ENCODE data around the gene ALCAM.

ALCAM gene

DNA sequence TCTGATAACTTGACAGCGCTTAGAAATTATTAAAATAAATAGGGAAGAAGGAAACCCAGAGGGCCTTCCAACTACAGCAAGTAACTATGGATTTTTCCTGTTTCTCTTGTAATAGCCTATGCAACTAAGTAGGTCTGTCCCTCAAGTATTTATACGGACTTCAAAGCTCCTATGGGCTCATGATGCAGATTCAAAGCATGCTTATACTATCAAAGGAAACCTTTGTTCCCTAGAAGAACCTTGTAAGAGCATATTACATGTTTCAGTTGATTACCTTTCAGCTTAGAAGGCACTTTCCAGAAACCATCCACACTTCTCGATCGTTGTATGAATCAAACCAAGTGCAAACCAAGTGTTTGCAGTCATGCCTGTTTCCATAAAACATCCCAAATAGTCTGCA is 158.8 kb downstream of the ALCAM start:
- Mint-ChIP-seq H3K27ac (no peak overlapping the region), H3K4me1 (peaks cover 43% of the 10 kb centered on the region), H3K36me3 (ENCODE audit: low read depth) (peaks cover 15% of the 10 kb centered on the region), H3K27me3 (ENCODE audit: low read depth, poor library complexity) (no peaks in the 10 kb centered on the region), H3K9me3 (no peaks in the 10 kb centered on the region), H3K4me3 (no peak overlapping the region)
- TF ChIP-seq, protein P1, sequence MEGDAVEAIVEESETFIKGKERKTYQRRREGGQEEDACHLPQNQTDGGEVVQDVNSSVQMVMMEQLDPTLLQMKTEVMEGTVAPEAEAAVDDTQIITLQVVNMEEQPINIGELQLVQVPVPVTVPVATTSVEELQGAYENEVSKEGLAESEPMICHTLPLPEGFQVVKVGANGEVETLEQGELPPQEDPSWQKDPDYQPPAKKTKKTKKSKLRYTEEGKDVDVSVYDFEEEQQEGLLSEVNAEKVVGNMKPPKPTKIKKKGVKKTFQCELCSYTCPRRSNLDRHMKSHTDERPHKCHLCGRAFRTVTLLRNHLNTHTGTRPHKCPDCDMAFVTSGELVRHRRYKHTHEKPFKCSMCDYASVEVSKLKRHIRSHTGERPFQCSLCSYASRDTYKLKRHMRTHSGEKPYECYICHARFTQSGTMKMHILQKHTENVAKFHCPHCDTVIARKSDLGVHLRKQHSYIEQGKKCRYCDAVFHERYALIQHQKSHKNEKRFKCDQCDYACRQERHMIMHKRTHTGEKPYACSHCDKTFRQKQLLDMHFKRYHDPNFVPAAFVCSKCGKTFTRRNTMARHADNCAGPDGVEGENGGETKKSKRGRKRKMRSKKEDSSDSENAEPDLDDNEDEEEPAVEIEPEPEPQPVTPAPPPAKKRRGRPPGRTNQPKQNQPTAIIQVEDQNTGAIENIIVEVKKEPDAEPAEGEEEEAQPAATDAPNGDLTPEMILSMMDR (IDR thresholded peaks at IDR 0.05) = no peak
- DNase-seq = no peak

DNA sequence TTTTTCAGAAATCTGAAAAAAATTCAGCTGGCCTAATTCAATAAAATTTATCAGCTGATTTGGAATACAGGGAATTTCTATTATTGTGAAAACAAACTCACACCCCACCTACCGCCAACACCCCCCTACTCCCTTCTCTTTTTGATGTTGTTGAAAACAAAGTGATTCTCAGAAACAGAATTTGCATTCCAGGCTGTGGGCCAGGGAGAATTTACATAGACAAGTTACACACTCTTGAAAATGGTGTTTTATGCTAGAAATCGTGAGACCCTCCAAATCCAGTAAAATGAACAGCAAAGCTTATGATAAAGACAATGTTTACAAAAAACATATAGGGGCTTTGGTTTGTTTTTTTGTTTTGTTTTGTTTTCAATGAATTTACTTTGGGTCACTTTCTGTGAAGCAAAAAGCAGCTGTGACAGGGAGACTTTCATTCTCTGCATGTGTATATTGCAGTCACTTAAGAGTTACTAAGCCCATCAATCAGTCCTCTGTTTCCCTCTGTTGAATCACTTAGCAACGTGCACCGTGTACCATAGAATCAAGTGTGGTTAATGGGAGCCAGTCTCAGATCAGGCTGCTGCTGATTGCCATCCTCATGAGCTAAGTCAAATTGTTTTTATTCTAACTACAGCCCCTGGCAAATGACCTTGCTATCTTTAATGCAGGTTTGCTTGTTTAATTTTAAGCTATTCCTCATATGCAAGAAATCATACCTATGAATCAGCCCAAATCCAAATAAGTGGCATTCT is 159.8 kb downstream of the ALCAM start:
- Mint-ChIP-seq H3K9me3 (no peaks in the 10 kb centered on the region), H3K27me3 (ENCODE audit: low read depth, poor library complexity) (no peaks in the 10 kb centered on the region), H3K27ac (peak overlapping the region; percentile 94), H3K36me3 (ENCODE audit: low read depth) (peaks cover 10% of the 10 kb centered on the region), H3K4me3 (no peak overlapping the region), H3K4me1 (peaks cover 43% of the 10 kb centered on the region)
- DNase-seq = no peak
- TF ChIP-seq, protein P1 (IDR thresholded peaks at IDR 0.05) = no peak

DNA sequence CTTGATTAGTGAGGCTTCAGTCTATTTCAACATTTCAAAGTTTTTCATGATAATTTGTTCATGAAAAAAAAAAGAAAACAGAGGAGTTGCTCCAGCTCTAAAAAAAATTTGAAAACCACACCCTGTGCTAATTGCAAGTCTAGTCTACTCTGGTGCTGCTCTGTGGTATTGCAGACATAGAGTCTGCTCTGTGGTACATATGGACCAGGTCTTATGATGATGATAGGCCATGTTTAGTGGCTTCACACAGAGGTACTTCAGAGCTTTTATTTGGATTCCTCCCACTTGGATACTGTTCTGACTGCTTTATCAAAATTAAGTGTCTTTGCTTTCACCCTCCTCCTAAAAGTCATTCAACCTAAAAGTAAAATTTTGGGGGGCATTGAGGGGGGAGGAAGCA is 160.8 kb downstream of the ALCAM start:
- no peak for DNase-seq
- no peaks in the 10 kb centered on the region for H3K9me3 Mint-ChIP-seq
- TF ChIP-seq, protein P1 (IDR thresholded peaks at IDR 0.05) = no peak
- H3K36me3 Mint-ChIP-seq (ENCODE audit: low read depth) = peaks cover 12% of the 10 kb centered on the region
- H3K4me1 Mint-ChIP-seq = peaks cover 43% of the 10 kb centered on the region
- H3K4me3 Mint-ChIP-seq = no peak overlapping the region
- H3K27ac Mint-ChIP-seq = no peak overlapping the region
- no peaks in the 10 kb centered on the region for H3K27me3 Mint-ChIP-seq (ENCODE audit: low read depth, poor library complexity)

DNA sequence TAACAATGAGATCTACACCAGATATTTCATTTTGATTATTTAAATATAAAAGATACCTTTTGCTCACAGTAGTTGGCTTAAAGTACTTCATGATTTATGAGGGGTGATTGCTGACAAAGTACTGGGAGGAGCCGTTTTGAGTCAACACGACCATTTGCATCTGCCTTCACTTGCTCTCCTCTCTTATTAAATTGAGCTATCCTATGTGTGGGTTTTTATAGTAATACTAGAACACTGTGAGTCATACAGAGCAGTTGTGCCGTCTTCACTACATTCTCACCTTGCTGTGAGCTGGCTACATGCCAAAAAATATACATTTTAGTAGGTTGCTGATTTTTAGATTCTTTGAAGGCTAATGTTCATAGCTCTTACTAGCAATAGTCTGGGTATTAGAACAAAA is 161.2 kb downstream of the ALCAM start:
- Mint-ChIP-seq H3K4me3 (no peak overlapping the region), H3K27me3 (ENCODE audit: low read depth, poor library complexity) (no peaks in the 10 kb centered on the region), H3K27ac (peak overlapping the region; percentile 86), H3K4me1 (peaks cover 43% of the 10 kb centered on the region), H3K36me3 (ENCODE audit: low read depth) (peaks cover 16% of the 10 kb centered on the region), H3K9me3 (no peaks in the 10 kb centered on the region)
- no peak for DNase-seq
- TF ChIP-seq, protein P1 (IDR thresholded peaks at IDR 0.05) = no peak

DNA sequence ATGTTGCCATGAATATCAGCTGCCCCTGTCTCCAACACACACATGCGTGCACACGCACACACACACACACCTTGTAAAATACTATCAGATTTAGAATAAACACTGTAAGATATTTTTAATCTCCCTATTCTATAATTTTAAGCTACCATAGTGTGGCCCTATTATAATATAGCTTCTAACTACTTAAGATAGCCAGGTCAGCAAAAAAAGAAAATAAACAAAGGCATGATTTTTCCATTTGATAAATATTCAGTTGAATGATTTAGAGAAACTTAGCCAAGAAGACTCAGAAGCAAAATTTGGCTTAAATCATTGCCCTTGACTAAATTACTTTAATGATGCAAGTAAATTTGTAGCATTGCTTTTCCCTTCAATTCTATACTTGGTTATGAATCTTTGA is 162.2 kb downstream of the ALCAM start:
- Mint-ChIP-seq H3K4me1 (peaks cover 43% of the 10 kb centered on the region), H3K4me3 (no peak overlapping the region), H3K36me3 (ENCODE audit: low read depth) (peaks cover 16% of the 10 kb centered on the region), H3K27me3 (ENCODE audit: low read depth, poor library complexity) (no peaks in the 10 kb centered on the region), H3K27ac (peak overlapping the region; percentile 13), H3K9me3 (no peaks in the 10 kb centered on the region)
- no peak for DNase-seq
- TF ChIP-seq, protein P1 (IDR thresholded peaks at IDR 0.05) = no peak

DNA sequence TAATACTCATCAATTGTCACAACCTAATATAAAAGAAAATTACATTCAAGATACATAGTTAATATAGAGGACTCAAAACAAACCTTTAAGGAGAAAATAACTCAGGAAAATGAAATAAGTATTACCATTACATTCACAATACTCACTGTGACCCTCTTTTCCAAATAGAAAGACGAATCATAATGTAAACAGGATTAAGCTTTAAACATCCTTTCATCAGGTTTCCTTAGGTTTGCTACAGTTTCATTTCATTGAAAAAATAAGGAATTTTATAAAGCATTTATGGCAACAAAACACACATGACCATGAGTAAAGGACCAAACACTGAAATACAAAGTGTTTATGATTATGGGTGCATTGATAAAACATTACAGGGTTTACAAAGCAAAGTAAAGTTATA is 162.7 kb downstream of the ALCAM start:
- Mint-ChIP-seq H3K4me3 (no peak overlapping the region), H3K27me3 (ENCODE audit: low read depth, poor library complexity) (no peaks in the 10 kb centered on the region), H3K27ac (no peak overlapping the region), H3K9me3 (no peaks in the 10 kb centered on the region), H3K36me3 (ENCODE audit: low read depth) (peaks cover 16% of the 10 kb centered on the region), H3K4me1 (peaks cover 43% of the 10 kb centered on the region)
- no peak for DNase-seq
- TF ChIP-seq, protein P1 (IDR thresholded peaks at IDR 0.05) = no peak
